Stomach (tissue), 4 donors: ENCODE results near the gene OR51B5.

ENCODE experiments used
- CTCF ChIP-seq, 7 experiments: fragments of 450-650 bp in 4 of 7; fragments of 200-600 bp in 3 of 7; sonication (generic) in 3 of 7; IDR thresholded peaks; one replicate each; pipeline ENCODE4 v1.5.1; 2016 to 2019; ENCODE audit warnings: antibody characterized with exemption in 7 of 7, control low read depth in 2 of 7, mild to moderate bottlenecking in 1 of 7
- POLR2A ChIP-seq, 4 donors: fragments of 450-650 bp; IDR thresholded peaks; one replicate each; pipeline ENCODE4 v1.6.1; 2016; ENCODE audit warnings: antibody characterized with exemption in 4 of 4, control low read depth in 2 of 4, mild to moderate bottlenecking in 1 of 4, moderate library complexity in 1 of 4
- POLR2AphosphoS5 ChIP-seq, 3 donors: sonication (generic); formaldehyde crosslinking; IDR thresholded peaks; one replicate each; pipeline ENCODE4 v1.6.1; 2016; ENCODE audit warnings: antibody characterized with exemption in 3 of 3

DNA sequence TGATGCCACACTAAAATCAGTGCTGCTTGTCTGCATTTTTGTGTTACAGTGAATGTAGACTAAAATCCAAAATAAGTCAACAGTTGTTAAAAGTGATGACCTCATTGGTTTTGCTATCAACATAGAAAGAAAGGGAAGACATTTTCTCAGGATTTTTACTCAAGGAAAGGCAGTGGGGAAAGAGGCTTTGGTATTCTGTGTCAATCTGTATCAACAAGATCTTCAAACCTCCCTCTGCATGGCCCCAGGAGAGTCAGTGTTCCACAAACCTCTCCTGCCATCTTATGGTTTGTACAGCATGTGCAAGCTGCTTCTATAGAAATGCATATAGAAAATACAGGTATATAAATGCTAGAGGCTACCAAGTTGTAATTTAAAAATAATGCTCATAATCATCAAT lies 26.5 kb upstream of the OR51B5 start:
- TF ChIP-seq POLR2AphosphoS5 (IDR thresholded peaks at IDR 0.05) (no peak), CTCF (IDR thresholded peaks at IDR 0.05) (no peak), POLR2A (IDR thresholded peaks at IDR 0.05) (no peak)
